ENCODE results near the gene AFG1L. TPM values are rescaled to one million over a fixed set of nuclear protein-coding genes. Genes with fewer than 3 reads are reported as not detected.

AFG1L gene
- total RNA-seq, 4 donors from 2014 or later: 2.8 to 10.5 (median 3.9) TPM

DNA sequence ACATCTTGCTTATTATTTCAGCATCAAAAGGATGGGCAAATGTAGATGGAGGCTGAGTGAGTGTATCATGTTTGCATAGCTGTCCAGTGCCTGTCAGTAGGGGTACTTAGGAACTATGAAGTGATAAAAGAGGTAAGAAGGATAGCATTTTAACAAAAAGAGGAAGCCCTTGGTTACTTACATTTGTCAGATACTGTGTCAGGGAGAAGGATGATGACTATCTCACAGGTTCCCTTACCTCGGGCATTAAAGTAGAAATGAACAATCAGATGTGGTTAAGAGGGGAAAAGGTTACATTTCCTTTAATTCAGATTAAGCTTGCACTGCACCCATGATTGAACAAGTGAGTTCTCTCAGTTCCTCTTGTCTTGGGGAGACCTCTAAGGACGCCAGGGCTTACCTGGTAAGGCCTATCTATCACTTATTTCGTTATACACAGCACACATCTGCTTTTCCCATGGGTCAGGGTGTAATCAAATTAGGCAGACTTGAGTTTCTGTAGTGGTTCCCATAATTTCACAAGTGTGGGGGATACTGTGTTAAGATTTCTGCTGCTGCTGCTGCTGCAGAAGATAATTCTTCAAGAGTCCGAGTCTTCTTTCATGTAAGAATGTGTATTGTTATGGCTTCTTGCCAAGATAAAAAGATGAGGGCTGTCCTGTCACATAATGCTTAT lies 270.4 kb downstream of the AFG1L start:
- H3K4me1 ChIP-seq: peaks cover 25 to 86% (median 33%) of the 10 kb centered on the region in 3 donors
- WGBS, 2 donors: 38 to 40% methylated on average over 4 of the region's 4 CpGs

GRCh38 chr6:108565893-108566292 lies 271.0 kb downstream of the AFG1L start:
- Histone ChIP-seq H3K36me3 (peaks cover 4 to 47% (median 13%) of the 10 kb centered on the region in 3 donors), H3K27ac (peak overlapping the region; percentile 66 to 100 (median 90)), H3K9me3 (no peaks in the 10 kb centered on the region), H3K4me1 (peaks cover 25 to 92% (median 33%) of the 10 kb centered on the region in 3 donors), H3K27me3 (no peaks in the 10 kb centered on the region), H3K4me3 (peak overlapping the region in 1 of 4 donors; percentile 86)
- TF ChIP-seq POLR2A (IDR thresholded peaks at IDR 0.05) (no peak), CTCF (IDR thresholded peaks at IDR 0.05) (peak in 3 of 6 experiments; percentile 11 to 29 (median 26))
- intact Hi-C loops (cut with DNase I): loop anchor here (10.0 kb wide), 1 partner anchor 89 kb away; no protein-coding TSS in a partner anchor
- DNase-seq: no peak
- WGBS, 2 donors: 6 to 9% methylated on average over 4 of the region's 4 CpGs

More for the DNA sequence above, 270.4 kb downstream of the AFG1L start:
- H3K27me3 ChIP-seq: no peaks in the 10 kb centered on the region
- H3K4me3 ChIP-seq: peak overlapping the region in 3 of 4 donors; percentile 73 to 98 (median 86)
- H3K9me3 ChIP-seq: no peaks in the 10 kb centered on the region
- intact Hi-C loops (cut with DNase I): loop anchor here (10.0 kb wide), 1 partner anchor 90 kb away; no protein-coding TSS in a partner anchor
- TF ChIP-seq POLR2A (IDR thresholded peaks at IDR 0.05) (peak in 1 of 4 donors; percentile 24), CTCF (IDR thresholded peaks at IDR 0.05) (no peak)
- H3K27ac ChIP-seq: peak overlapping the region; percentile 66 to 100 (median 90)
- H3K36me3 ChIP-seq: peaks cover 4 to 40% (median 11%) of the 10 kb centered on the region in 3 donors
- DNase-seq: no peak

GRCh38 chr6:108566406-108566805 lies 271.6 kb downstream of the AFG1L start:
- TF ChIP-seq CTCF (IDR thresholded peaks at IDR 0.05) (no peak), POLR2A (IDR thresholded peaks at IDR 0.05) (no peak)
- no peak for DNase-seq
- no peaks in the 10 kb centered on the region for H3K9me3 ChIP-seq
- peak overlapping the region in 1 of 4 donors; percentile 19 for H3K4me3 ChIP-seq
- peaks cover 4 to 52% (median 16%) of the 10 kb centered on the region in 3 donors for H3K36me3 ChIP-seq
- intact Hi-C loops (cut with DNase I): loop anchor here (10.0 kb wide), 1 partner anchor 88 kb away; no protein-coding TSS in a partner anchor
- peaks cover 25 to 97% (median 36%) of the 10 kb centered on the region in 3 donors for H3K4me1 ChIP-seq
- no peaks in the 10 kb centered on the region for H3K27me3 ChIP-seq
- peak overlapping the region; percentile 66 to 100 (median 90) for H3K27ac ChIP-seq

GRCh38 chr6:108568101-108568500 lies 273.2 kb downstream of the AFG1L start:
- TF ChIP-seq CTCF (IDR thresholded peaks at IDR 0.05) (no peak), POLR2A (IDR thresholded peaks at IDR 0.05) (no peak)
- 80 to 88% methylated on average over 5 of the region's 5 CpGs for WGBS, 2 donors
- H3K4me1 ChIP-seq: peaks cover 25 to 96% (median 37%) of the 10 kb centered on the region in 3 donors
- DNase-seq: no peak
- H3K9me3 ChIP-seq: no peaks in the 10 kb centered on the region
- H3K36me3 ChIP-seq: peaks cover 4 to 69% (median 16%) of the 10 kb centered on the region in 3 donors
- intact Hi-C loops (cut with DNase I): loop anchor here (10.0 kb wide), 1 partner anchor 87 kb away; no protein-coding TSS in a partner anchor
- no peaks in the 10 kb centered on the region for H3K27me3 ChIP-seq
- H3K4me3 ChIP-seq: no peak overlapping the region
- H3K27ac ChIP-seq: peak overlapping the region in 3 of 4 donors; percentile 23 to 98 (median 44)
